PC-9 (cell line): Measurements from ENCODE around the gene ADAMTS8.

Experiments
- EZH2 ChIP-seq: fragments of 200-600 bp; sonication (generic); IDR thresholded peaks from 2 replicates; pipeline ENCODE4 v1.8.0; 2017; ENCODE audit warnings: antibody characterized with exemption, low read depth
- TF ChIP-seq, protein P1 (sequence below): fragments of 200-600 bp; sonication (generic); conservative IDR thresholded peaks from 2 replicates; pipeline ENCODE4 v1.6.1; 2017; ENCODE audit warnings: mixed run types, antibody characterized with exemption, mild to moderate bottlenecking, moderate library complexity

DNA sequence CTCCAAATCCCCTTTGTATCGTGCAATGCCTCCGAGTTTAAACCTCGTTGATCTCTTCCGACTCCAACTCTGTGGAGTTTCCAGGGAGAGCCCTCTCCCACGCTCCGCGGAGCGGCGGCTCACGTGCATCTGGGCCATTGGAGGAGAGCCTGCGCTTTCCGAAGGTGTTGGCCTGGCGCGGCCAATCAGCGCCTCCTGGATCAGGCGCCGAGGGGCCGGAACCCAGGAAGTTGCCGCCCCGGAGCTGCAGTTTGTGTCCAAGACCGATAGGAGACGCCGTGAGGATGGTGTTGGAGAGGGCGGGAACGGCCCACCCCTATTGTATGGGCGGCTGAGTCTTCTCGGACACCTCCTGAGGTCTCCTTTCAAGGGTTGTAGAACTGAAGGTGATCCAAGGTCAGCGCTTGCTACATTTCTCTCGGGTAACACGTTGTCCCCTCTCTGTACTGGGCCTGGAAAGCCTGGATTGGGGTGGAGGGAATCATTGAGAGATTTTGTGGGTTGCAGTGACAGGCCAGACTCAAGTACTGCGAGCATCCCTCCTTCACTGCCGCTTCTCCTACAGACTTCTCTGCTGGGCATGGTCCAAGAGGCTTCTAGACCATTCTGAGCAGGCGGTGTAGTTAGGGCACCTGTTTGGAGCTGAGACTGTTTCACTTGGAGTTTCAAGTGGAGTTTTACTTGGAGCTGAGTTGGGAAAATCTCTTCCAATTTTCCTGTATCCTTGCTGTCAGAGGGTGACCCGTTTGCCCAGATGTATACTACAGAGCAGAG is 21.8 kb upstream of the ADAMTS8 start:
- TF ChIP-seq, protein P1, sequence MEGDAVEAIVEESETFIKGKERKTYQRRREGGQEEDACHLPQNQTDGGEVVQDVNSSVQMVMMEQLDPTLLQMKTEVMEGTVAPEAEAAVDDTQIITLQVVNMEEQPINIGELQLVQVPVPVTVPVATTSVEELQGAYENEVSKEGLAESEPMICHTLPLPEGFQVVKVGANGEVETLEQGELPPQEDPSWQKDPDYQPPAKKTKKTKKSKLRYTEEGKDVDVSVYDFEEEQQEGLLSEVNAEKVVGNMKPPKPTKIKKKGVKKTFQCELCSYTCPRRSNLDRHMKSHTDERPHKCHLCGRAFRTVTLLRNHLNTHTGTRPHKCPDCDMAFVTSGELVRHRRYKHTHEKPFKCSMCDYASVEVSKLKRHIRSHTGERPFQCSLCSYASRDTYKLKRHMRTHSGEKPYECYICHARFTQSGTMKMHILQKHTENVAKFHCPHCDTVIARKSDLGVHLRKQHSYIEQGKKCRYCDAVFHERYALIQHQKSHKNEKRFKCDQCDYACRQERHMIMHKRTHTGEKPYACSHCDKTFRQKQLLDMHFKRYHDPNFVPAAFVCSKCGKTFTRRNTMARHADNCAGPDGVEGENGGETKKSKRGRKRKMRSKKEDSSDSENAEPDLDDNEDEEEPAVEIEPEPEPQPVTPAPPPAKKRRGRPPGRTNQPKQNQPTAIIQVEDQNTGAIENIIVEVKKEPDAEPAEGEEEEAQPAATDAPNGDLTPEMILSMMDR: no peak
- no peak for TF ChIP-seq EZH2
